ENCODE results near the gene SLC6A3. TPM values are rescaled to one million over a fixed set of nuclear protein-coding genes. Genes with fewer than 3 reads are reported as not detected.
A peak's percentile ranks its signal among the peaks of the same experiment; 100 is the strongest.

Gene SLC6A3
- total and polyA plus RNA-seq, 9 donors: 0.05 to 0.62 (median 0.40) TPM

DNA sequence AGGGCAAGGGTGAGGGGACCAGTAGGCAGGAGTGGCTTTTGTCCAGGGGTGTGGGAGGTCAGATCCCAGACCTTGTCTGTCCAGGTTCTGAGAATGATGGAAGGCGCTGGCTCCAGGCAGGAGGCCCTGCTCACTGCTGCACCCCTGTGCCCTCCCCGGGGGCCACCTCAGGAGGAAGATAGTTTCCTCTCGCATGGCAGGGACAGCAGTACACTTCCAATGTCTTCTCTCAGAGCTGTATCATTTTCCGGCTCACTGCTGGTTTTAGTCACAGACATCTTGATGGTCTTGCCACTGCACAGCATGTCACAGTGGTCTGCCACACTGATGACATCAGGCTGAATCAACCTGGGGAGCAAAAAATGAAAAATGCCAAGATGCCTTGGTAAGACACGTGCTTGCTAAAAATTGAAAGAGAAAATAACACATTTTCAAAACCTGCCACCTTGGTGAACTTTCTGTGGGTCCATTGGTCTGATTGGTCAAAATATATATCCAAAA, 3.3 kb upstream of the SLC6A3 start:
- Histone ChIP-seq H3K9me3 (peaks cover 0 to 2% of the 10 kb centered on the region in 2 donors), H3K4me3 (no peak overlapping the region), H3K36me3 (no peaks in the 10 kb centered on the region), H3K27me3 (no peaks in the 10 kb centered on the region), H3K4me1 (ENCODE audit: insufficient read depth) (no peaks in the 10 kb centered on the region), H3K27ac (no peak overlapping the region)
- WGBS, 3 donors: 68 to 75% (median 69%) methylated on average over 5 of the region's 5 CpGs
- no peak for TF ChIP-seq EP300 (IDR thresholded peaks at IDR 0.05)
- TF ChIP-seq, protein P1, sequence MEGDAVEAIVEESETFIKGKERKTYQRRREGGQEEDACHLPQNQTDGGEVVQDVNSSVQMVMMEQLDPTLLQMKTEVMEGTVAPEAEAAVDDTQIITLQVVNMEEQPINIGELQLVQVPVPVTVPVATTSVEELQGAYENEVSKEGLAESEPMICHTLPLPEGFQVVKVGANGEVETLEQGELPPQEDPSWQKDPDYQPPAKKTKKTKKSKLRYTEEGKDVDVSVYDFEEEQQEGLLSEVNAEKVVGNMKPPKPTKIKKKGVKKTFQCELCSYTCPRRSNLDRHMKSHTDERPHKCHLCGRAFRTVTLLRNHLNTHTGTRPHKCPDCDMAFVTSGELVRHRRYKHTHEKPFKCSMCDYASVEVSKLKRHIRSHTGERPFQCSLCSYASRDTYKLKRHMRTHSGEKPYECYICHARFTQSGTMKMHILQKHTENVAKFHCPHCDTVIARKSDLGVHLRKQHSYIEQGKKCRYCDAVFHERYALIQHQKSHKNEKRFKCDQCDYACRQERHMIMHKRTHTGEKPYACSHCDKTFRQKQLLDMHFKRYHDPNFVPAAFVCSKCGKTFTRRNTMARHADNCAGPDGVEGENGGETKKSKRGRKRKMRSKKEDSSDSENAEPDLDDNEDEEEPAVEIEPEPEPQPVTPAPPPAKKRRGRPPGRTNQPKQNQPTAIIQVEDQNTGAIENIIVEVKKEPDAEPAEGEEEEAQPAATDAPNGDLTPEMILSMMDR (IDR thresholded peaks at IDR 0.05): no peak
- no peak for TF ChIP-seq POLR2A (IDR thresholded peaks at IDR 0.05)
- intact Hi-C loops (cut with DNase I): no loop called here
- DNase-seq: no peak

DNA sequence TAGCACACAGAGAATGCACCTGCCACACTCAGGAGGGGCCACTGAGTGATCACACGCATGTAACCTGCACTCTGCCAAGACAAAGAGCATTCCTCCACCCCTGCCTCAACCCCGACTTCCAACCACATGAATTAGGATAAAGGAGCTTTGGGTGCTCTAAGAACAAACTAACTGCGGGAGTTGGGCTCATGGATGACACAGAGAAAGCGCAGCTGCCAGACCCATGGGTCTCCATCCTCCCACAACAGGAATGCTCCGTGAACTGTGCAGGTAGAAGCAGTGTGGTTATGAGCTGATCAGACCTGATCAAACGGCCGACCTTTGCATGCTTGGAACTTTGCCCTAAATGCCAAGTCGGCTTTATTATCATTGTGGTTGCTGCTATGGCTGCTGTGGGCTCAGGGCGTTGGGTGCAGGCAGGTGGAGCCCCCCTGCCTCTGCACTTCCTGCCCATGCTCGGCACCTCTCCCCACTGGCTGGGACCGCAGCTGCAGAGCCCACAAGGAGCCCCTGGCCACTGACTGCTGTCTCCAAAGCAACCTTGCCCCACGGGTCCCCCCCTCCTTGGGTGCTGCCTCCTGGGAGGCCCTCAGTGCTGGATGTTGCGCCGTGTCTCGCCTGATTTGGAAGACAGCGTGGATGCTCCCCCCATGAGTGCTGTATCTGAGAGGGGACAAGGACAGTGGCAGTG, 2.6 kb upstream of the SLC6A3 start:
- intact Hi-C loops (cut with DNase I): no loop called here
- 52 to 64% (median 55%) methylated on average over 15 to 16 of the region's 16 CpGs for WGBS, 3 donors
- Histone ChIP-seq H3K4me3 (no peak overlapping the region), H3K36me3 (no peaks in the 10 kb centered on the region), H3K9me3 (no peaks in the 10 kb centered on the region), H3K27me3 (no peaks in the 10 kb centered on the region), H3K4me1 (ENCODE audit: insufficient read depth) (no peaks in the 10 kb centered on the region), H3K27ac (no peak overlapping the region)
- TF ChIP-seq, protein P1 (IDR thresholded peaks at IDR 0.05): no peak
- TF ChIP-seq EP300 (IDR thresholded peaks at IDR 0.05): no peak
- TF ChIP-seq POLR2A (IDR thresholded peaks at IDR 0.05): no peak
- no peak for DNase-seq

DNA sequence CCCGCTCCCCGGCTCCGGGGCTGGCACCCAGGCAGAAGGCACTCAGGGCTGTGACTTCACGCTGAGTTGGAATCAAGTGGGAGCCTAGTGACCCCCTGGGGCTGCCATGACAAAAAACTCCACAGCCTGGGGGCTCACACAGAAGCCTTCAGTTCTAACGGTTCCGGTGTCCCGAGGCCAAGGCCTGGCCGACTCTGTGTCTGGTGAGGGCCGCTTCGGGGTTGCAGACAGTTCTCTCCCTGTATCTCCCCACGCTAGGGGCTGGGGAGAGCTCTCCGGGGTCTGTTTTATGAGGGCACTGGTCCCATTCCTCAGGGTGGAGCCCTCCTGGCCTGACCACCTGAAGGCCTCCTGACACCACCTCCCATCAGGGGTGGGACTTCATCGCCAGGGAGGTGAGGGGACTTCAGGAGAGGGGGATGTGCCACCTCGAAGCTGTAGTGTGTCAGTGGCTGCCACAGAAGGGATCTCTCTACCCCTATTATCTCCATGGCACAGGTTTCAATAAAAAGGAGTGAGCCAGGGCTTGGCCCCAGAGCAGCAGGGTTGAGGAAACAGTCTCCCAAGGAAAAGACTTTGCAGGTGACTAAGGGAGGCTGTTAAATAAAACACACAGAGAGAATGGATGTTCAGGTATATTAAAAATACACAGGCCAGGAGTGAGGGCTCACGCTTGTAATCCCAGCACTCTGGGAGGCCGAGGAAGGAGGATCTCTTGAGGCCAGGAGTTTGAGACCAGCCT, 1.5 kb upstream of the SLC6A3 start:
- H3K36me3 ChIP-seq: no peaks in the 10 kb centered on the region
- TF ChIP-seq, protein P1 (IDR thresholded peaks at IDR 0.05): no peak
- TF ChIP-seq POLR2A (IDR thresholded peaks at IDR 0.05) (no peak), EP300 (IDR thresholded peaks at IDR 0.05) (no peak)
- H3K4me1 ChIP-seq (ENCODE audit: insufficient read depth): no peaks in the 10 kb centered on the region
- WGBS, 3 donors: 47 to 61% (median 50%) methylated on average over 12 to 16 of the region's 16 CpGs
- H3K4me3 ChIP-seq: no peak overlapping the region
- DNase-seq: peak in 1 of 5 donors; percentile 26
- H3K9me3 ChIP-seq: no peaks in the 10 kb centered on the region
- no peaks in the 10 kb centered on the region for H3K27me3 ChIP-seq
- intact Hi-C loops (cut with DNase I): no loop called here
- H3K27ac ChIP-seq: no peak overlapping the region

DNA sequence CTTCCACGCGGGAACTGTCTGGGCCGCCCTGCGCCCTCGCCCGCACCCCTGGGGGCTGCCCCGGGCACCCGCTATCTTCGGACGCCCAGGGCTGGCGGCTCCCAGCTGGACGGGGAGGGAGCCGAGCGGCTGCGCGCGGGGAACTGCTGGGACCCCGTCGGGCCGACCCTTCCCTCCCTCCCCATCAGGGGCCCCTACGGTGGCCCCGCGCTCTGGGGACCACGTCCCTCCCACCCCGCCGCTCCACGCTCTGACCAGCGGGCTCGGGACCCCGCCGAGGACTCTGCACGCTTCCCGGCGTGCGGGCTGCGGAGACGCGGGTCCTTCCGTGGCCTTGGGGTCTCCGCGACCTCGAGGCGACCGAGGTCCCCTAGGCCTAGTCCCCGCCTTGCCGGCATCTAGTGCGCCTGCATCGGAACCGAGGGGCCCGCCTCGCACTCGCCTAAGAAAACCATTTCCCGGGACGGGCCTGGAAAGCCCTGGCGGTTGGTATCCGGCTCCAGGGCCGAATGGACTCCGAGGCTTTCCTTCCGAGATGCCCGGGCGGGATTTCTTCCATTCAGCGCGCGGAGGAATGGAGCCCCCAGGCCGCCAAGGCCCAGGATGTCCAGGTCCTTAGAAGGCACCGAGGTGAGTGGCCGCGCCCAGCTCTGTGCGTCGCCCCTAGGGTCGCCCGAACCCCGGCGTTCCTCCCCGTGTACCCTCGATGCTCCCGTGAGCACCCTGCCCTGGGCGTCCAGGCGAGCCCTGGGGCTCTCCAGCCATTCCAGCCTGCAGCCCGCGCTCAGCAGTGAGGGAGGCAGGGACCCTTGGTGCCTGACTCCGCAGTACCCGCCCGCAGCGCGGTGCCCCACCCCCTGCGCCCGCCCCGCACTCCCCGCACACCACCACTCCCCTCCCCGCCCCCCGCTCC, 705 bp upstream of the SLC6A3 start:
- Histone ChIP-seq H3K4me3 (no peak overlapping the region), H3K4me1 (ENCODE audit: insufficient read depth) (no peaks in the 10 kb centered on the region), H3K27me3 (no peaks in the 10 kb centered on the region), H3K36me3 (no peaks in the 10 kb centered on the region), H3K9me3 (no peaks in the 10 kb centered on the region), H3K27ac (no peak overlapping the region)
- TF ChIP-seq POLR2A (IDR thresholded peaks at IDR 0.05) (no peak), EP300 (IDR thresholded peaks at IDR 0.05) (no peak)
- TF ChIP-seq, protein P1 (IDR thresholded peaks at IDR 0.05): no peak
- WGBS, 3 donors: 0 to 4% (median 1%) methylated on average over 15 to 92 of the region's 92 CpGs
- peak in 2 of 5 donors; percentile 8 to 39 for DNase-seq
- intact Hi-C loops (cut with DNase I): no loop called here

Data from ovary (tissue), 9 donors.